ENCODE data around the gene PGGT1B.

DNA sequence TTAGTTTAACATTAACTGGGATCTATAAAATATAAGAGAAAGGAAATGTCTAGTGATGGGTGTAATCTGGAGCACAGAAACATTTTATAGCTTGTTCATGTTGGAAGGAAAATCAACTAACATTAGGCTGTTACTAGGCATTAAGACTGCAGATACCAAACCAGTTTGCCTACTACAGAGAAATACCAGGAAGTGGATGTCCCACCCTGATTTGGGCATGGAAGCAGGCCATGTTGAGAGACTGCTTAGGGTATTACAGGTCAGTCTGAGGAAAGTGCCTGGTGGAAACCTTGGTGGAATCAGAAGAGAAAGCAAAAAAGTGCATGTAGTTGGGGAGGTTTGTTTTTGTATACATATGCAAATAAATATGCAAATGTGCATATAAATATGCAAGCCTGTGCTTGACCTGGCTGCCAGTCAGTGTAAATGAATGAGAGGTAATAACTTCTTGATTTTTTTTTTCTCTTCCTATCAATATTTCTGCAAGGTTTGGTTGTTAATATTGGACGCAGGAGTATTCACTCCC, 43.4 kb upstream of the PGGT1B start:
- TF ChIP-seq, protein P1, sequence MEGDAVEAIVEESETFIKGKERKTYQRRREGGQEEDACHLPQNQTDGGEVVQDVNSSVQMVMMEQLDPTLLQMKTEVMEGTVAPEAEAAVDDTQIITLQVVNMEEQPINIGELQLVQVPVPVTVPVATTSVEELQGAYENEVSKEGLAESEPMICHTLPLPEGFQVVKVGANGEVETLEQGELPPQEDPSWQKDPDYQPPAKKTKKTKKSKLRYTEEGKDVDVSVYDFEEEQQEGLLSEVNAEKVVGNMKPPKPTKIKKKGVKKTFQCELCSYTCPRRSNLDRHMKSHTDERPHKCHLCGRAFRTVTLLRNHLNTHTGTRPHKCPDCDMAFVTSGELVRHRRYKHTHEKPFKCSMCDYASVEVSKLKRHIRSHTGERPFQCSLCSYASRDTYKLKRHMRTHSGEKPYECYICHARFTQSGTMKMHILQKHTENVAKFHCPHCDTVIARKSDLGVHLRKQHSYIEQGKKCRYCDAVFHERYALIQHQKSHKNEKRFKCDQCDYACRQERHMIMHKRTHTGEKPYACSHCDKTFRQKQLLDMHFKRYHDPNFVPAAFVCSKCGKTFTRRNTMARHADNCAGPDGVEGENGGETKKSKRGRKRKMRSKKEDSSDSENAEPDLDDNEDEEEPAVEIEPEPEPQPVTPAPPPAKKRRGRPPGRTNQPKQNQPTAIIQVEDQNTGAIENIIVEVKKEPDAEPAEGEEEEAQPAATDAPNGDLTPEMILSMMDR (IDR thresholded peaks at IDR 0.05; ENCODE audit: insufficient read depth, low read depth, low read length) = no peak
- no peak for TF ChIP-seq EZH2 (IDR thresholded peaks at IDR 0.05; ENCODE audit: insufficient read depth, low read length)
